K562 (cell line): ENCODE data around the gene ANKRD13B. TPM values are rescaled to one million over a fixed set of nuclear protein-coding genes. Genes with fewer than 3 reads are reported as not detected.
A peak's percentile ranks its signal among the peaks of the same experiment; 100 is the strongest.

Source experiments
- CTBP1 ChIP-seq: fragments of 450-650 bp; IDR thresholded peaks from 2 replicates; pipeline ENCODE4 v1.6.1; 2016; ENCODE audit warnings: borderline replicate concordance
- E2F6 ChIP-seq, 2 experiments: IDR thresholded peaks; 2 replicates each; pipeline ENCODE4 v1.6.1; 2011; ENCODE audit warnings: borderline replicate concordance in 1 of 2, control low read depth in 1 of 2, low read depth in 1 of 2, low read length in 1 of 2, mild to moderate bottlenecking in 1 of 2, mixed read lengths in 1 of 2, moderate library complexity in 1 of 2; ENCODE audit not compliant: insufficient read depth in 1 of 2, insufficient read length in 1 of 2, poor library complexity in 1 of 2, severe bottlenecking in 1 of 2; ENCODE audit errors: extremely low read depth in 1 of 2
- FIP1L1 ChIP-seq: fragments of 200-400 bp; formaldehyde crosslinking; IDR thresholded peaks from 2 replicates; pipeline ENCODE4 v1.6.1; 2018; ENCODE audit warnings: mild to moderate bottlenecking, low read depth, low read length; ENCODE audit not compliant: poor library complexity, severe bottlenecking
- RB1 ChIP-seq: fragments of 450-650 bp; IDR thresholded peaks from 2 replicates; pipeline ENCODE4 v1.6.1; 2017; ENCODE audit warnings: low read depth, mild to moderate bottlenecking
- RFX5 ChIP-seq: IDR thresholded peaks from 2 replicates; pipeline ENCODE4 v1.6.1; 2011; ENCODE audit warnings: low read depth, mild to moderate bottlenecking, improper control_type of control experiment, low read length
- TAF15 ChIP-seq: fragments of 200-400 bp; formaldehyde crosslinking; IDR thresholded peaks from 2 replicates; pipeline ENCODE4 v1.6.1; 2017; ENCODE audit warnings: mild to moderate bottlenecking, low read depth, low read length, moderate library complexity
- ZBTB40 ChIP-seq, 2 experiments: fragments of 450-650 bp in 1 of 2; sonication (generic) in 1 of 2; formaldehyde crosslinking in 1 of 2; IDR thresholded peaks; 2 replicates each; pipeline versions ENCODE4 v1.7.1 to v1.9.0; 2016 to 2022; ENCODE audit warnings: inconsistent platforms in 1 of 2, mild to moderate bottlenecking in 1 of 2, missing genetic modification reagents in 1 of 2
- ZNF253 ChIP-seq: fragments of 250-450 bp; sonication (Bioruptor Pico); conservative IDR thresholded peaks from 2 replicates; pipeline ENCODE4 v1.6.1; 2021; ENCODE audit warnings: mild to moderate bottlenecking
- polyA plus RNA-seq, 8 experiments: library from polyadenylated mRNA; depleted of rRNA in 4 of 8; stranded (reverse) in 5 of 8; unstranded in 3 of 8; fragments of >200 nt; fragmentation: Nextera tagmentation in 2 of 8; fragmentation: Illumina TruSeq in 1 of 8; extraction: Ambion mirVana in 2 of 8; extraction: Trizol in 1 of 8; gene quantifications; 2 replicates each; pipeline versions ENCODE4 v1.2.1 to v1.2.3, GENCODE V29; 2011 to 2014; ENCODE audit warnings: inconsistent platforms in 1 of 8, missing spikeins in 1 of 8
- total RNA-seq, 7 experiments: library from RNA; depleted of rRNA in 6 of 7; stranded (reverse); fragments of >200 nt in 6 of 7; fragmentation: Illumina TruSeq in 2 of 7; extraction: Trizol in 2 of 7; gene quantifications; 2 replicates each; pipeline versions ENCODE4 v1.2.1 to v1.2.3, GENCODE V29; 2011 to 2021; ENCODE audit warnings: low replicate concordance in 1 of 7
- TF ChIP-seq, protein P1 (sequence below): sonication (generic); formaldehyde crosslinking; IDR thresholded peaks from 2 replicates; pipeline ENCODE4 v1.8.1; 2023; ENCODE audit warnings: missing genetic modification reagents, mild to moderate bottlenecking, borderline replicate concordance

Gene ANKRD13B
- total and polyA plus RNA-seq, 9 of the 15 experiments (the other 6 are each of a cell fraction or from before 2014, with no cell fraction given): 0.15 to 28.1 (median 4.6) TPM

GRCh38 chr17:29588562-29589411 is 4.1 kb upstream of the ANKRD13B start (continued):
- TF ChIP-seq, protein P1, sequence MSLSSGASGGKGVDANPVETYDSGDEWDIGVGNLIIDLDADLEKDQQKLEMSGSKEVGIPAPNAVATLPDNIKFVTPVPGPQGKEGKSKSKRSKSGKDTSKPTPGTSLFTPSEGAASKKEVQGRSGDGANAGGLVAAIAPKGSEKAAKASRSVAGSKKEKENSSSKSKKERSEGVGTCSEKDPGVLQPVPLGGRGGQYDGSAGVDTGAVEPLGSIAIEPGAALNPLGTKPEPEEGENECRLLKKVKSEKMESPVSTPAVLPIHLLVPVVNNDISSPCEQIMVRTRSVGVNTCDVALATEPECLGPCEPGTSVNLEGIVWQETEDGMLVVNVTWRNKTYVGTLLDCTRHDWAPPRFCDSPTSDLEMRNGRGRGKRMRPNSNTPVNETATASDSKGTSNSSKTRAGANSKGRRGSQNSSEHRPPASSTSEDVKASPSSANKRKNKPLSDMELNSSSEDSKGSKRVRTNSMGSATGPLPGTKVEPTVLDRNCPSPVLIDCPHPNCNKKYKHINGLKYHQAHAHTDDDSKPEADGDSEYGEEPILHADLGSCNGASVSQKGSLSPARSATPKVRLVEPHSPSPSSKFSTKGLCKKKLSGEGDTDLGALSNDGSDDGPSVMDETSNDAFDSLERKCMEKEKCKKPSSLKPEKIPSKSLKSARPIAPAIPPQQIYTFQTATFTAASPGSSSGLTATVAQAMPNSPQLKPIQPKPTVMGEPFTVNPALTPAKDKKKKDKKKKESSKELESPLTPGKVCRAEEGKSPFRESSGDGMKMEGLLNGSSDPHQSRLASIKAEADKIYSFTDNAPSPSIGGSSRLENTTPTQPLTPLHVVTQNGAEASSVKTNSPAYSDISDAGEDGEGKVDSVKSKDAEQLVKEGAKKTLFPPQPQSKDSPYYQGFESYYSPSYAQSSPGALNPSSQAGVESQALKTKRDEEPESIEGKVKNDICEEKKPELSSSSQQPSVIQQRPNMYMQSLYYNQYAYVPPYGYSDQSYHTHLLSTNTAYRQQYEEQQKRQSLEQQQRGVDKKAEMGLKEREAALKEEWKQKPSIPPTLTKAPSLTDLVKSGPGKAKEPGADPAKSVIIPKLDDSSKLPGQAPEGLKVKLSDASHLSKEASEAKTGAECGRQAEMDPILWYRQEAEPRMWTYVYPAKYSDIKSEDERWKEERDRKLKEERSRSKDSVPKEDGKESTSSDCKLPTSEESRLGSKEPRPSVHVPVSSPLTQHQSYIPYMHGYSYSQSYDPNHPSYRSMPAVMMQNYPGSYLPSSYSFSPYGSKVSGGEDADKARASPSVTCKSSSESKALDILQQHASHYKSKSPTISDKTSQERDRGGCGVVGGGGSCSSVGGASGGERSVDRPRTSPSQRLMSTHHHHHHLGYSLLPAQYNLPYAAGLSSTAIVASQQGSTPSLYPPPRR (CRISPR knock-in tag): no peak
- no peak for TF ChIP-seq ZNF253 (CRISPR knock-in tag)
- TF ChIP-seq RFX5: no peak
- TF ChIP-seq TAF15: no peak
- 0 out of 2 replicates have a peak, but pooled peaks have one; percentile 27 for TF ChIP-seq RB1
- 0 out of 2 replicates have a peak, but pooled peaks have one; percentile 20 for TF ChIP-seq ZBTB40 (IDR thresholded peaks at IDR 0.05)
- TF ChIP-seq ZBTB40 (CRISPR knock-in tag; IDR thresholded peaks at IDR 0.05): no peak
- TF ChIP-seq CTBP1: peak; percentile 37; the same call in 1 of the 2 replicates
- no peak for TF ChIP-seq FIP1L1
- TF ChIP-seq E2F6 (IDR thresholded peaks at IDR 0.05; ENCODE audit: borderline replicate concordance in 1 of 2, extremely low read depth in 1 of 2, insufficient read depth in 1 of 2, insufficient read length in 1 of 2, low read depth in 1 of 2, low read length in 1 of 2, poor library complexity in 1 of 2, severe bottlenecking in 1 of 2): peak in 1 of 2 experiments; percentile 22
